ENCODE data around the gene GMNC.

GMNC gene

GRCh38 chr3:190863119-190863465 is 598 bp upstream of the GMNC start:
- no peak overlapping the region for H3K27ac ChIP-seq (ENCODE audit: low read depth, low read length)
- H3K23ac ChIP-seq (ENCODE audit: low read length) = no peak overlapping the region
- no peak for DNase-seq
- H4K8ac ChIP-seq (ENCODE audit: low read depth, low read length) = no peak overlapping the region
- H3K56ac ChIP-seq (ENCODE audit: low read length) = peak overlapping the region; percentile 73
- no peak overlapping the region for H2BK120ac ChIP-seq (ENCODE audit: low read depth, low read length)
- no peaks in the 10 kb centered on the region for H3K27me3 ChIP-seq (ENCODE audit: insufficient read depth, low read length, poor library complexity)
- H3K9ac ChIP-seq (ENCODE audit: low read length) = peak overlapping the region; percentile 62
- H2BK15ac ChIP-seq (replicated peaks; ENCODE audit: low read depth) = no peak overlapping the region
- no peak overlapping the region for H2AK5ac ChIP-seq (ENCODE audit: low read length)
- no peaks in the 10 kb centered on the region for H3K36me3 ChIP-seq (ENCODE audit: control insufficient read depth, insufficient read depth, low read length)
- no peaks in the 10 kb centered on the region for H3K79me2 ChIP-seq (ENCODE audit: control insufficient read depth, insufficient read depth, low read length)
- peak overlapping the region; percentile 77 for H3K4me3 ChIP-seq (ENCODE audit: low read length)
- H3K18ac ChIP-seq (ENCODE audit: low read length) = no peak overlapping the region
- H3K4ac ChIP-seq (ENCODE audit: low read depth, low read length) = no peak overlapping the region
- H3K79me1 ChIP-seq (ENCODE audit: low read length) = no peaks in the 10 kb centered on the region
- H3K4me2 ChIP-seq (ENCODE audit: low read length) = peak overlapping the region; percentile 43
- no peaks in the 10 kb centered on the region for H3K4me1 ChIP-seq (ENCODE audit: control insufficient read depth, low read depth, low read length)
- no peak overlapping the region for H4K5ac ChIP-seq (ENCODE audit: low read length)
- no CpG with 5 or more reads among the region's 6 CpGs for WGBS (ENCODE audit: extremely low coverage, insufficient coverage, low lambda C conversion rate)
- H2BK5ac ChIP-seq (ENCODE audit: low read length) = no peak overlapping the region

- Histone ChIP-seq H2BK5ac (ENCODE audit: low read length) (no peak overlapping the region), H3K4me2 (ENCODE audit: low read length) (no peak overlapping the region), H3K79me1 (ENCODE audit: low read length) (no peaks in the 10 kb centered on the region), H3K56ac (ENCODE audit: low read length) (no peak overlapping the region), H3K27ac (ENCODE audit: low read depth, low read length) (no peak overlapping the region), H3K9ac (ENCODE audit: low read length) (no peak overlapping the region), H2BK15ac (replicated peaks; ENCODE audit: low read depth) (no peak overlapping the region), H4K8ac (ENCODE audit: low read depth, low read length) (no peak overlapping the region), H4K5ac (ENCODE audit: low read length) (no peak overlapping the region), H3K36me3 (ENCODE audit: control insufficient read depth, insufficient read depth, low read length) (no peaks in the 10 kb centered on the region), H3K4me3 (ENCODE audit: low read length) (no peak overlapping the region), H3K27me3 (ENCODE audit: insufficient read depth, low read length, poor library complexity) (no peaks in the 10 kb centered on the region), H3K4ac (ENCODE audit: low read depth, low read length) (no peak overlapping the region), H3K4me1 (ENCODE audit: control insufficient read depth, low read depth, low read length) (no peaks in the 10 kb centered on the region), H3K18ac (ENCODE audit: low read length) (no peak overlapping the region), H3K23ac (ENCODE audit: low read length) (no peak overlapping the region), H2BK120ac (ENCODE audit: low read depth, low read length) (no peak overlapping the region), H2AK5ac (ENCODE audit: low read length) (no peak overlapping the region), H3K79me2 (ENCODE audit: control insufficient read depth, insufficient read depth, low read length) (no peaks in the 10 kb centered on the region)
- peak; percentile 61 for DNase-seq
- WGBS (ENCODE audit: extremely low coverage, insufficient coverage, low lambda C conversion rate) = no CpG with 5 or more reads among the region's 7 CpGs
Observed at GRCh38 chr3:190860521-190860920, 2.0 kb downstream of the GMNC start.

DNA sequence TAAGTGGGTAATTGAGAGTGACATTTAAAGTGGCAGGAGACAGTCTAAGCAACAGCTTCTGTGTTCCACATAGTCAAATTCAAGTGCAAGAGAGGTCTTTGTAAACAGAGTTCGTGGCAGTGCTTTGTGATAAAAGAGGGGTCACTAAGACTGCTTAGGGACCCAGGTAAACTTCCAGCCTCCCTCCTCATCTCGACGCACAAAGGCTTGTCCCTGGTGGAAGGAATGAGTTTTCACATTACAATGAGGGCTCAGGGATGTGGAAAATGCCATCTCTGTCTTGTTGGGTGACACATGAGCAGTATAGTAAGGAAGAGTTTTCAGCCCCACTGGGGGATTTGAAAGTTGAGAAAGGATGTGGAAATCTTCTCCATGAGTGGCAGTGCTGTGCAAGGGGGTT is 7.3 kb downstream of the GMNC start:
- Histone ChIP-seq H3K79me1 (ENCODE audit: low read length) (no peaks in the 10 kb centered on the region), H3K9ac (ENCODE audit: low read length) (no peak overlapping the region), H4K5ac (ENCODE audit: low read length) (no peak overlapping the region), H2AK5ac (ENCODE audit: low read length) (no peak overlapping the region), H2BK5ac (ENCODE audit: low read length) (no peak overlapping the region), H3K4me1 (ENCODE audit: control insufficient read depth, low read depth, low read length) (no peaks in the 10 kb centered on the region), H3K4me3 (ENCODE audit: low read length) (no peak overlapping the region), H2BK15ac (replicated peaks; ENCODE audit: low read depth) (no peak overlapping the region), H3K36me3 (ENCODE audit: control insufficient read depth, insufficient read depth, low read length) (no peaks in the 10 kb centered on the region), H3K23ac (ENCODE audit: low read length) (no peak overlapping the region), H3K79me2 (ENCODE audit: control insufficient read depth, insufficient read depth, low read length) (no peaks in the 10 kb centered on the region), H3K27me3 (ENCODE audit: insufficient read depth, low read length, poor library complexity) (no peaks in the 10 kb centered on the region), H3K56ac (ENCODE audit: low read length) (no peak overlapping the region), H2BK120ac (ENCODE audit: low read depth, low read length) (no peak overlapping the region), H3K27ac (ENCODE audit: low read depth, low read length) (no peak overlapping the region), H3K4me2 (ENCODE audit: low read length) (no peak overlapping the region), H3K18ac (ENCODE audit: low read length) (no peak overlapping the region), H4K8ac (ENCODE audit: low read depth, low read length) (no peak overlapping the region), H3K4ac (ENCODE audit: low read depth, low read length) (no peak overlapping the region)
- DNase-seq = peak; percentile 68
- WGBS (ENCODE audit: extremely low coverage, insufficient coverage, low lambda C conversion rate) = no CpG with 5 or more reads among the region's 3 CpGs

DNA sequence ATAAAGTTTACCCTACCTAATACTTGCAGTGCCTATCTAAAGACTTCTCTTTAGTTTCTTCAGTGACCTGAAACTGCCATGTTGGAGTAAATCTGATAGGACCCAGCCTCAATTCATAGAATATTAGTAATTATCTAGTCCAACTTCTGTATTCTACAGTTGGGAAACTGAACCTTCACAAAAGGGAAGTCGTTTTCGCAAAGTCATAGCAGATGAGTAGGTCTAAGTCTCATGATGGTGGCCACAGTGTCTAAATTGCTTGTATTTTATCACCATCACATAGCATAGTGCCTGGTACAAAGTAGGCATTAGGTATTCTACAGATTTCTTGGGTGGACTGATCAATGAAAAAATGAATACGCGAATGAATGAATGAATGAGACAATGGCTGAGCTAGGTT is 8.4 kb downstream of the GMNC start:
- Histone ChIP-seq H2BK5ac (ENCODE audit: low read length) (no peak overlapping the region), H2BK120ac (ENCODE audit: low read depth, low read length) (no peak overlapping the region), H3K23ac (ENCODE audit: low read length) (no peak overlapping the region), H3K4me1 (ENCODE audit: control insufficient read depth, low read depth, low read length) (peaks cover 3% of the 10 kb centered on the region), H2BK15ac (replicated peaks; ENCODE audit: low read depth) (no peak overlapping the region), H4K5ac (ENCODE audit: low read length) (no peak overlapping the region), H3K4ac (ENCODE audit: low read depth, low read length) (no peak overlapping the region), H3K18ac (ENCODE audit: low read length) (no peak overlapping the region), H3K9ac (ENCODE audit: low read length) (no peak overlapping the region), H2AK5ac (ENCODE audit: low read length) (no peak overlapping the region), H3K4me3 (ENCODE audit: low read length) (no peak overlapping the region), H4K8ac (ENCODE audit: low read depth, low read length) (no peak overlapping the region), H3K79me2 (ENCODE audit: control insufficient read depth, insufficient read depth, low read length) (no peaks in the 10 kb centered on the region), H3K27me3 (ENCODE audit: insufficient read depth, low read length, poor library complexity) (no peaks in the 10 kb centered on the region), H3K27ac (ENCODE audit: low read depth, low read length) (no peak overlapping the region), H3K79me1 (ENCODE audit: low read length) (no peaks in the 10 kb centered on the region), H3K36me3 (ENCODE audit: control insufficient read depth, insufficient read depth, low read length) (no peaks in the 10 kb centered on the region), H3K4me2 (ENCODE audit: low read length) (no peak overlapping the region), H3K56ac (ENCODE audit: low read length) (no peak overlapping the region)
- WGBS (ENCODE audit: extremely low coverage, insufficient coverage, low lambda C conversion rate) = no CpG with 5 or more reads among the region's 4 CpGs
- no peak for DNase-seq

DNA sequence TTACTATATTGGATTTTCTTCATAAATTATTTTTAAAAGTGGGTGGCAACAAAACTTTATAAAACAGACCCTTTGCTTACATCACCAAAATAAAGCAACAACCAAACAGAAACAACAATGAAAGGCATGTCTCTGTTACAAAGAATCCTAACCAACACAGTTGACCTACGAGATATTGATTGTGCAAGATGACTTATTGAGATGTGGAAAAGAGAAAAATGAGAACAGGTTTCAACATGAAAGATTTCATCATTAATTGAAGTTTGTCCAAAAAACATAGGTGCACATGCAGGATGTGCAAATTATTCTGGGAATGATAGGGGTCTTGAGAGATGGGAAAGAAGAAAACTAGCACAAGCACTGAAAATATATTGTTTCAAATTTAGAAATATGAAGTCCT is 9.0 kb downstream of the GMNC start:
- Histone ChIP-seq H4K5ac (ENCODE audit: low read length) (no peak overlapping the region), H3K23ac (ENCODE audit: low read length) (no peak overlapping the region), H2BK5ac (ENCODE audit: low read length) (no peak overlapping the region), H3K18ac (ENCODE audit: low read length) (no peak overlapping the region), H3K79me1 (ENCODE audit: low read length) (no peaks in the 10 kb centered on the region), H3K27me3 (ENCODE audit: insufficient read depth, low read length, poor library complexity) (no peaks in the 10 kb centered on the region), H2BK120ac (ENCODE audit: low read depth, low read length) (no peak overlapping the region), H3K9ac (ENCODE audit: low read length) (no peak overlapping the region), H3K4me2 (ENCODE audit: low read length) (no peak overlapping the region), H2AK5ac (ENCODE audit: low read length) (no peak overlapping the region), H4K8ac (ENCODE audit: low read depth, low read length) (no peak overlapping the region), H3K56ac (ENCODE audit: low read length) (no peak overlapping the region), H3K4me1 (ENCODE audit: control insufficient read depth, low read depth, low read length) (peaks cover 5% of the 10 kb centered on the region), H2BK15ac (replicated peaks; ENCODE audit: low read depth) (no peak overlapping the region), H3K4me3 (ENCODE audit: low read length) (no peak overlapping the region), H3K36me3 (ENCODE audit: control insufficient read depth, insufficient read depth, low read length) (no peaks in the 10 kb centered on the region), H3K4ac (ENCODE audit: low read depth, low read length) (no peak overlapping the region), H3K27ac (ENCODE audit: low read depth, low read length) (no peak overlapping the region), H3K79me2 (ENCODE audit: control insufficient read depth, insufficient read depth, low read length) (no peaks in the 10 kb centered on the region)
- DNase-seq = no peak
- no CpG with 5 or more reads among the region's 1 CpG for WGBS (ENCODE audit: extremely low coverage, insufficient coverage, low lambda C conversion rate)

DNA sequence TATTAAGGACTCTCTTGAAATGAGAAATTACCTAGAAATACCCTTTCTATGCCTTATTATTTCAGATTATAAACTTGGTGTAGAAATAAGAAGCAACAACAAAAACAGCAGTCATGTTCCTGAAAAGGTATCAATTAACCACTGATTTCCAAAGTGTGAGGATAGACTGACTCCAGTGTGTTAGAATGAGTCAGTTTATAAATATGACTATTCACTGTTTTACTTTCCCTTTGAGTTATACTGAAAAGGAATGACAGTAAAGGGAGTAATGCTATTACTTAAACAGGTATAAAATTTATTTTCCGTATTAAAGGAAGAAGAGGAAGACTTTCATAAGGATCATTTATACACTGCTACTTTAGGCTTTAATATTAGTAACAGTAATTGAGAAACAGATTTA is 12.9 kb downstream of the GMNC start:
- Histone ChIP-seq H3K56ac (ENCODE audit: low read length) (no peak overlapping the region), H3K36me3 (ENCODE audit: control insufficient read depth, insufficient read depth, low read length) (no peaks in the 10 kb centered on the region), H4K8ac (ENCODE audit: low read depth, low read length) (no peak overlapping the region), H3K4me1 (ENCODE audit: control insufficient read depth, low read depth, low read length) (peaks cover 9% of the 10 kb centered on the region), H3K4ac (ENCODE audit: low read depth, low read length) (no peak overlapping the region), H3K27ac (ENCODE audit: low read depth, low read length) (no peak overlapping the region), H2BK5ac (ENCODE audit: low read length) (no peak overlapping the region), H2AK5ac (ENCODE audit: low read length) (no peak overlapping the region), H2BK120ac (ENCODE audit: low read depth, low read length) (no peak overlapping the region), H3K18ac (ENCODE audit: low read length) (no peak overlapping the region), H3K79me2 (ENCODE audit: control insufficient read depth, insufficient read depth, low read length) (no peaks in the 10 kb centered on the region), H3K23ac (ENCODE audit: low read length) (no peak overlapping the region), H2BK15ac (replicated peaks; ENCODE audit: low read depth) (no peak overlapping the region), H4K5ac (ENCODE audit: low read length) (no peak overlapping the region), H3K79me1 (ENCODE audit: low read length) (no peaks in the 10 kb centered on the region), H3K9ac (ENCODE audit: low read length) (no peak overlapping the region), H3K4me2 (ENCODE audit: low read length) (no peak overlapping the region), H3K4me3 (ENCODE audit: low read length) (no peak overlapping the region), H3K27me3 (ENCODE audit: insufficient read depth, low read length, poor library complexity) (no peaks in the 10 kb centered on the region)
- WGBS (ENCODE audit: extremely low coverage, insufficient coverage, low lambda C conversion rate) = no CpG with 5 or more reads among the region's 1 CpG
- no peak for DNase-seq
